Coronary artery (tissue), 2 donors: ENCODE measurements around the gene NOCT.

Experiments used
- DNase-seq: peaks from one replicate; pipeline ENCODE4 v3.0.0-alpha.2; 2017; ENCODE audit warnings: low spot score
- H3K27ac ChIP-seq, 2 donors: fragments of 200-600 bp; sonication (generic); one replicate each; pipeline ENCODE4 v1.5.1; 2016 to 2019
- H3K4me3 ChIP-seq: fragments of 200-600 bp; sonication (generic); 2 replicates; pipeline ENCODE4 v1.5.1; 2016; ENCODE audit warnings: mild to moderate bottlenecking, moderate library complexity
- TF ChIP-seq, protein P1 (sequence below): fragments of 200-600 bp; sonication (generic); IDR thresholded peaks from one replicate; pipeline ENCODE4 v1.5.1; 2019; ENCODE audit warnings: antibody characterized with exemption

Gene NOCT

DNA sequence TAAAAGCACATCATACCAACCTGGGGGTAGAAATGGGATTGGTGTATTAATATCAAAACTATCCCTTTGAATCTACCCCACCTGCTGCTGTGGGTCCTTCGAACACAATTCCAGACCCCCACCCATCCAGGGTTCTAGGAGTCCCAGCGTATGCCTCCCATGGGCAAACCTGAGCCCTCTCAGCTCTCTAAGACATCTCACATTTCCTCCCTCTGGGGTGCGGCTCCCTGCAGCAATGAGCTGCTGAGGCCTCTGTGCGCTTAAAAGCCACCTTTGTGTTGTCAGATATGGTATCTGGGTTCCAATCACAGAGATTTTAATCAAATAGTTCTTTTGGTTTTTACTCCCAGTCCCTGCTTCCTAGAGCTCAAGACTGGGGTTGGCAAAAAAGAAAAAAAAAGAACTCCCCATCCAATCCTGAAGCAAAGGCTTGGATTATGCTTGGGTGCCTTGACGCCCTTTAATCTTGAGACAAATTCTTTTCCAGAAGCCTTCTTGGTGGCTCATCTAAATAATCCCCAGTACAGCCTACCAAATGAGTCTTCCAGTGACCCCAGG is 37.5 kb upstream of the NOCT start:
- no peak overlapping the region for H3K4me3 ChIP-seq
- no peak overlapping the region for H3K27ac ChIP-seq
- TF ChIP-seq, protein P1, sequence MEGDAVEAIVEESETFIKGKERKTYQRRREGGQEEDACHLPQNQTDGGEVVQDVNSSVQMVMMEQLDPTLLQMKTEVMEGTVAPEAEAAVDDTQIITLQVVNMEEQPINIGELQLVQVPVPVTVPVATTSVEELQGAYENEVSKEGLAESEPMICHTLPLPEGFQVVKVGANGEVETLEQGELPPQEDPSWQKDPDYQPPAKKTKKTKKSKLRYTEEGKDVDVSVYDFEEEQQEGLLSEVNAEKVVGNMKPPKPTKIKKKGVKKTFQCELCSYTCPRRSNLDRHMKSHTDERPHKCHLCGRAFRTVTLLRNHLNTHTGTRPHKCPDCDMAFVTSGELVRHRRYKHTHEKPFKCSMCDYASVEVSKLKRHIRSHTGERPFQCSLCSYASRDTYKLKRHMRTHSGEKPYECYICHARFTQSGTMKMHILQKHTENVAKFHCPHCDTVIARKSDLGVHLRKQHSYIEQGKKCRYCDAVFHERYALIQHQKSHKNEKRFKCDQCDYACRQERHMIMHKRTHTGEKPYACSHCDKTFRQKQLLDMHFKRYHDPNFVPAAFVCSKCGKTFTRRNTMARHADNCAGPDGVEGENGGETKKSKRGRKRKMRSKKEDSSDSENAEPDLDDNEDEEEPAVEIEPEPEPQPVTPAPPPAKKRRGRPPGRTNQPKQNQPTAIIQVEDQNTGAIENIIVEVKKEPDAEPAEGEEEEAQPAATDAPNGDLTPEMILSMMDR = no peak
- no peak for DNase-seq

DNA sequence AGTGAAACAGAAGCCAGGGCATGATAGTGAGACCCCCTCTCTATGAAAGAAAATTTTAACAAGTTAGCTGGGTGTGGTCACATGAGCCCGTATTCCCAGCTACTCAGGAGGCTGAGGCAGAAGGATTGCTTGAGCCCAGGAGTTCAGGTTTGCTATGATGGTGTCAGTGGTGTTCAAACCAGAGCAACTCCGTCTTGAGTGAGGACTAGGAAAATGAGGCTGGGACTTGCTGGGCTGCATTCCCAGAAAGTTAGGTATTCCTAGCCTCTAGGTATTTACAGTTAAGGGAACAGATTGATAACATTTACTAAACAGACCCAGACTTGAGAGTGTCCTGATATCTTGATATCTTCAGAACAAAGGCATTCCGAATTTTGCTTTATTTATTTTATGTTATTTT is 37.0 kb upstream of the NOCT start:
- H3K4me3 ChIP-seq = no peak overlapping the region
- no peak overlapping the region for H3K27ac ChIP-seq
- DNase-seq = no peak
- TF ChIP-seq, protein P1 = no peak

GRCh38 chr4:138979742-138980141 is 35.8 kb upstream of the NOCT start:
- no peak overlapping the region for H3K27ac ChIP-seq
- TF ChIP-seq, protein P1 = no peak
- H3K4me3 ChIP-seq = no peak overlapping the region
- DNase-seq = no peak

DNA sequence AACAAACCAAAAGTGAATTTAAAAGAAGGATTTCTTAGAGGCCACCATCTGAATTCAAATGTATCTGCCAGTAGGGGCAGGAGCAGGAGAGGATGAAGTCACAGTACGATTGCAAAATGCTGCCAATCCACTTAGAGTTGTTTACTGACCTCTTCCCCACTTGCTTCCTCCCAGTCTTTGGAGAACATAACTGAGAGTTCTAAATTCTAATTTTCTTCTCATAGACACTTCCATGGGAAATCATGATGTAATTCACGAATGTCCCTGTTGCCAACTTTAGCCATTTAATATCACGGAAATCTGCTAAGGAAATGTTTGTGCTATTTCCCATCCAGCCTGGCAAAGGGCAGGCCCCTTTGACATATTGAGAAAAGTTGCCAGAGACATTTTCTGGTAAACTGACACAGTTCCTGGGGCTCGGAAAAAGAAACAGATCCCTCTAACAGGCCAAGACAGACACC is 33.6 kb upstream of the NOCT start:
- Histone ChIP-seq H3K27ac (peak overlapping the region; percentile 2 to 75), H3K4me3 (no peak overlapping the region)
- TF ChIP-seq, protein P1 = no peak
- no peak for DNase-seq

DNA sequence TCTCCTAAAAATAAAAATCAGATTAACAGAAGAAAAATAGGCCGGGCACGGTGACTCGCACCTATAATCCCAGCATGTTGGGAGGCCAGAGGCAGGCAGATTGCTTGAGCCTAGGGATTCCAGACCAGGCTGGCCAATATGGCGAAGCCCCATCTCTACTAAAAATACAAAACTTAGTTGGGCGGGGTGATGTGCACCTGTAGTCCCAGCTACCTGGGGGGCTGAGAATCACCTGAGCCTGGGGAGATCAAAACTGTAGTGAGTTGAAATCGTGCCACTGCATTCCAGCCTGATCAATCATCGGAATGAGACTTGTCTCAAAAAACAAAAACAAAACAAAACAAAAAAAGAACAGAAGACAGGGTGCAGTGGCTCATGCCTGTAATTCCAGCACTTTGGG is 32.8 kb upstream of the NOCT start:
- Histone ChIP-seq H3K27ac (peak overlapping the region in 1 of 2 donors; percentile 2), H3K4me3 (no peak overlapping the region)
- TF ChIP-seq, protein P1 = no peak
- no peak for DNase-seq

DNA sequence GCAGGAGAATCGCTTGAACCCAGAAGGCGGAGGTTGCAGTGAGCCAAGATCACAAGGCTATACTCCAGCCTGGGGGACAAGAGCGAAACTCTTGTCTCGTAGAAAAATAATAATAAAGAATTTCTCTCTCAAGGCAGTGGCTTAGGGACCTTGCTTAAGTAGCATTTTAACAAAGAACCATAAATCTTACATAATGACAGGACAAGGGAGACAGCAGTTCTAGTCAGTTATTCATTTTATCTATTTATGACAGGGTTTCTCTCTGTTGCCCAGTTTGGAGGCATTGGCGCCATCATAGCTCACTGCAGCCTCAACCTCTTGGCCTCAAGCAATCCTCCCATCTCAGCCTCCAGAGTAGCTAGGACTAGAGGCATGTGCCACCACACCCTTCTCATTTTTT is 31.9 kb upstream of the NOCT start:
- no peak for DNase-seq
- Histone ChIP-seq H3K4me3 (no peak overlapping the region), H3K27ac (no peak overlapping the region)
- TF ChIP-seq, protein P1 = no peak

- no peak overlapping the region for H3K4me3 ChIP-seq
- TF ChIP-seq, protein P1 = no peak
- no peak overlapping the region for H3K27ac ChIP-seq
- no peak for DNase-seq
Measured at GRCh38 chr4:138984647-138985046, 30.9 kb upstream of the NOCT start.
